Thyroid gland (tissue), 4 donors: ENCODE results near the gene ABCA13.

ENCODE experiments used
- POLR2A ChIP-seq, 2 donors: fragments of 450-650 bp; IDR thresholded peaks; one replicate each; pipeline ENCODE4 v1.6.1; 2017; ENCODE audit warnings: antibody characterized with exemption in 2 of 2, mild to moderate bottlenecking in 2 of 2, moderate library complexity in 1 of 2
- TF ChIP-seq, protein P1 (sequence below), 6 experiments: fragments of 200-600 bp in 3 of 6; fragments of 450-650 bp in 3 of 6; sonication (generic) in 3 of 6; IDR thresholded peaks; one replicate each; pipeline ENCODE4 v1.5.1; 2016 to 2019; ENCODE audit warnings: antibody characterized with exemption in 6 of 6, mild to moderate bottlenecking in 2 of 6, inconsistent platforms in 1 of 6, moderate library complexity in 1 of 6

DNA sequence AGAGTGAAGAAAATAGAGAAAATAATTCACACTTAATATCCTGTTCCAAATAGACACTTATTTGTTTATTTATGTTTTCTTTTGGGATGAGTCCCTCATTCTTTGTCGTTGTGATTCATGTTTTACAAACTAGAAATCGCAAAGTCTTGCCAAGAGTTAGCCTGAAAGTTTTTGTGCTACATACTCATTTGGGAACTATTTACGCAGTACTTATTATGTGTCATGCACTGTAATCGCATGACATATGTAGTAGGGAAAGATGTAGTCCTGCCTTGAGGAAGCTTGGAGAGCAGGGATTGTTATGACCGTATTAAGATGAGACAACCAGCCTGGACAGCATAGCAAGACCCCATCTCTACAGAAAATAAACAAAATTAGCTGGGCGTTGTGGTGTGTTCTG is 189.3 kb downstream of the ABCA13 start:
- TF ChIP-seq, protein P1, sequence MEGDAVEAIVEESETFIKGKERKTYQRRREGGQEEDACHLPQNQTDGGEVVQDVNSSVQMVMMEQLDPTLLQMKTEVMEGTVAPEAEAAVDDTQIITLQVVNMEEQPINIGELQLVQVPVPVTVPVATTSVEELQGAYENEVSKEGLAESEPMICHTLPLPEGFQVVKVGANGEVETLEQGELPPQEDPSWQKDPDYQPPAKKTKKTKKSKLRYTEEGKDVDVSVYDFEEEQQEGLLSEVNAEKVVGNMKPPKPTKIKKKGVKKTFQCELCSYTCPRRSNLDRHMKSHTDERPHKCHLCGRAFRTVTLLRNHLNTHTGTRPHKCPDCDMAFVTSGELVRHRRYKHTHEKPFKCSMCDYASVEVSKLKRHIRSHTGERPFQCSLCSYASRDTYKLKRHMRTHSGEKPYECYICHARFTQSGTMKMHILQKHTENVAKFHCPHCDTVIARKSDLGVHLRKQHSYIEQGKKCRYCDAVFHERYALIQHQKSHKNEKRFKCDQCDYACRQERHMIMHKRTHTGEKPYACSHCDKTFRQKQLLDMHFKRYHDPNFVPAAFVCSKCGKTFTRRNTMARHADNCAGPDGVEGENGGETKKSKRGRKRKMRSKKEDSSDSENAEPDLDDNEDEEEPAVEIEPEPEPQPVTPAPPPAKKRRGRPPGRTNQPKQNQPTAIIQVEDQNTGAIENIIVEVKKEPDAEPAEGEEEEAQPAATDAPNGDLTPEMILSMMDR (IDR thresholded peaks at IDR 0.05) = no peak
- TF ChIP-seq POLR2A (IDR thresholded peaks at IDR 0.05) = no peak
